Uterus (tissue), 2 donors: ENCODE data around the gene PPP1R7.

Experiments used
- CTCF ChIP-seq, 4 experiments: fragments of 200-600 bp in 2 of 4; fragments of 450-650 bp in 2 of 4; sonication (generic) in 2 of 4; IDR thresholded peaks; one replicate each; pipeline ENCODE4 v1.5.1; 2016 to 2019; ENCODE audit warnings: antibody characterized with exemption in 4 of 4, mild to moderate bottlenecking in 2 of 4, moderate library complexity in 1 of 4
- POLR2A ChIP-seq, 2 donors: fragments of 450-650 bp; IDR thresholded peaks; one replicate each; pipeline ENCODE4 v1.6.1; 2016; ENCODE audit warnings: antibody characterized with exemption in 2 of 2, mild to moderate bottlenecking in 1 of 2, moderate library complexity in 1 of 2

GRCh38 chr2:241157841-241158545, 7.7 kb downstream of the PPP1R7 start:
- no peak for TF ChIP-seq CTCF (IDR thresholded peaks at IDR 0.05)
- no peak for TF ChIP-seq POLR2A (IDR thresholded peaks at IDR 0.05)
